ENCODE data around the gene SLC4A2. TPM values are rescaled to one million over a fixed set of nuclear protein-coding genes. Genes with fewer than 3 reads are reported as not detected.

The SLC4A2 gene
- polyA plus RNA-seq, 1 donor = 55.9 TPM

Other genes starting within 250 kb of the SLC4A2 start
- gene AOC1, start 207.1 kb upstream of the SLC4A2 start, polyA plus RNA-seq (ENCODE audit: insufficient read length) = not detected
- 24.5 TPM for gene KCNH2, start 81.3 kb upstream of the SLC4A2 start, polyA plus RNA-seq (ENCODE audit: insufficient read length)
- gene NOS3, start 68.6 kb upstream of the SLC4A2 start, polyA plus RNA-seq (ENCODE audit: insufficient read length) = 5.5 TPM
- gene ATG9B, start 35.1 kb upstream of the SLC4A2 start, polyA plus RNA-seq (ENCODE audit: insufficient read length) = 0.73 TPM
- gene ABCB8, start 31.1 kb upstream of the SLC4A2 start, polyA plus RNA-seq (ENCODE audit: insufficient read length) = 22.2 TPM
- 6.8 TPM for gene ASIC3, start 11.1 kb upstream of the SLC4A2 start, polyA plus RNA-seq (ENCODE audit: insufficient read length)
- 9.1 TPM for gene CDK5, start 1.7 kb upstream of the SLC4A2 start, polyA plus RNA-seq (ENCODE audit: insufficient read length)
- 67.0 TPM for gene FASTK, start 21.2 kb downstream of the SLC4A2 start, polyA plus RNA-seq (ENCODE audit: insufficient read length)
- 41.6 TPM for gene TMUB1, start 23.9 kb downstream of the SLC4A2 start, polyA plus RNA-seq (ENCODE audit: insufficient read length)
- gene AGAP3, start 26.9 kb downstream of the SLC4A2 start, polyA plus RNA-seq (ENCODE audit: insufficient read length) = 68.3 TPM
- 3.1 TPM for gene GBX1, start 108.1 kb downstream of the SLC4A2 start, polyA plus RNA-seq (ENCODE audit: insufficient read length)
- gene ASB10, start 127.7 kb downstream of the SLC4A2 start, polyA plus RNA-seq (ENCODE audit: insufficient read length) = 6.2 TPM
- not detected for gene H2BK1, start 150.9 kb downstream of the SLC4A2 start, polyA plus RNA-seq (ENCODE audit: insufficient read length)
- gene ABCF2, start 167.6 kb downstream of the SLC4A2 start, polyA plus RNA-seq (ENCODE audit: insufficient read length) = 17.4 TPM
- 20.2 TPM for gene CHPF2, start 172.9 kb downstream of the SLC4A2 start, polyA plus RNA-seq (ENCODE audit: insufficient read length)
- 169 TPM for gene SMARCD3, start 189.1 kb downstream of the SLC4A2 start, polyA plus RNA-seq (ENCODE audit: insufficient read length)

All from forelimb muscle (tissue), 1 donor.